K562 (cell line): ENCODE data around the gene ANAPC5. TPM values are rescaled to one million over a fixed set of nuclear protein-coding genes. Genes with fewer than 3 reads are reported as not detected.

Experiments
- CREB3L1 ChIP-seq: fragments of 450-650 bp; IDR thresholded peaks from 2 replicates; pipeline ENCODE4 v1.6.1; 2014; ENCODE audit warnings: low read depth, mild to moderate bottlenecking, moderate library complexity, borderline replicate concordance
- CREM ChIP-seq: IDR thresholded peaks from 2 replicates; pipeline ENCODE4 v1.6.1; 2014; ENCODE audit warnings: antibody characterized with exemption, low read depth
- DMBX1 ChIP-seq: fragments of 250-450 bp; sonication (Bioruptor Pico); IDR thresholded peaks from 2 replicates; pipeline ENCODE4 v1.8.0; 2022; ENCODE audit warnings: inconsistent platforms, mild to moderate bottlenecking, moderate library complexity, borderline replicate concordance
- E2F3 ChIP-seq: fragments of 250-450 bp; sonication (Bioruptor Pico); IDR thresholded peaks from 2 replicates; pipeline ENCODE4 v1.4.0; 2020; ENCODE audit warnings: mild to moderate bottlenecking
- ERF ChIP-seq: fragments of 450-650 bp; formaldehyde crosslinking; IDR thresholded peaks from 2 replicates; pipeline ENCODE4 v1.4.0; 2020; ENCODE audit warnings: mild to moderate bottlenecking, mixed read lengths
- FOXK2 ChIP-seq, 2 experiments: fragments of 450-650 bp; IDR thresholded peaks in 1 of 2; conservative IDR thresholded peaks in 1 of 2; 2 replicates each; pipeline ENCODE4 v1.6.1; 2016; ENCODE audit warnings: low read depth in 2 of 2, mild to moderate bottlenecking in 1 of 2
- FOXM1 ChIP-seq, 2 experiments: fragments of 450-650 bp in 1 of 2; sonication (generic) in 1 of 2; formaldehyde crosslinking in 1 of 2; IDR thresholded peaks; 2 replicates each; pipeline versions ENCODE4 v1.6.1 to v1.9.0; 2017 to 2022; ENCODE audit warnings: low read depth in 2 of 2, mild to moderate bottlenecking in 2 of 2, missing genetic modification reagents in 1 of 2, moderate library complexity in 1 of 2
- MCM2 ChIP-seq: fragments of 450-650 bp; IDR thresholded peaks from 2 replicates; pipeline ENCODE4 v1.6.1; 2017; ENCODE audit warnings: low read depth, mild to moderate bottlenecking
- NR3C1 ChIP-seq: sonication (generic); formaldehyde crosslinking; IDR thresholded peaks from 2 replicates; pipeline ENCODE4 v1.8.1; 2022; ENCODE audit warnings: missing genetic modification reagents
- PBX2 ChIP-seq, 2 experiments: IDR thresholded peaks in 1 of 2; conservative IDR thresholded peaks in 1 of 2; 2 replicates each; pipeline ENCODE4 v1.6.1; 2016; ENCODE audit warnings: low read depth in 2 of 2, mild to moderate bottlenecking in 1 of 2, missing compliant biosample characterization in 1 of 2, missing genetic modification characterization in 1 of 2, moderate library complexity in 1 of 2
- PHF8 ChIP-seq: fragments of 200-600 bp; sonication (generic); IDR thresholded peaks from 2 replicates; pipeline ENCODE4 v1.6.1; 2012; ENCODE audit warnings: mixed run types, mild to moderate bottlenecking, inconsistent platforms, low read length, moderate library complexity, borderline replicate concordance
- PPARD ChIP-seq: fragments of 250-450 bp; sonication (Bioruptor Pico); IDR thresholded peaks from 2 replicates; pipeline ENCODE4 v1.8.0; 2022; ENCODE audit warnings: inconsistent platforms, mild to moderate bottlenecking, moderate library complexity
- RAD21 ChIP-seq, 2 experiments: fragments of 250-450 bp in 1 of 2; fragments of 450-650 bp in 1 of 2; sonication (Bioruptor Pico) in 1 of 2; formaldehyde crosslinking in 1 of 2; IDR thresholded peaks in 1 of 2; conservative IDR thresholded peaks in 1 of 2; 2 replicates each; pipeline versions ENCODE4 v1.4.0 to v1.8.0; 2020 to 2022; ENCODE audit warnings: mild to moderate bottlenecking in 2 of 2, moderate library complexity in 1 of 2
- TBP ChIP-seq: optimal IDR thresholded peaks from 2 replicates; pipeline ENCODE3; 2011; ENCODE audit warnings: low read depth, low read length, improper control_type of control experiment
- TEAD1 ChIP-seq, 2 experiments: fragments of 450-650 bp in 1 of 2; sonication (generic) in 1 of 2; formaldehyde crosslinking; IDR thresholded peaks; 2 replicates each; pipeline versions ENCODE4 v1.4.0 to v1.8.0; 2020 to 2022; ENCODE audit warnings: mild to moderate bottlenecking in 2 of 2, missing genetic modification reagents in 1 of 2
- ZNF584 ChIP-seq: fragments of 200-800 bp; sonication (Bioruptor generic); IDR thresholded peaks from 2 replicates; pipeline ENCODE4 v1.6.1; 2016; ENCODE audit warnings: low read depth, mild to moderate bottlenecking, missing genetic modification characterization, missing compliant biosample characterization
- polyA plus RNA-seq, 8 experiments: library from polyadenylated mRNA; depleted of rRNA in 4 of 8; stranded (reverse) in 5 of 8; unstranded in 3 of 8; fragments of >200 nt; fragmentation: Nextera tagmentation in 2 of 8; fragmentation: Illumina TruSeq in 1 of 8; extraction: Ambion mirVana in 2 of 8; extraction: Trizol in 1 of 8; gene quantifications; 2 replicates each; pipeline versions ENCODE4 v1.2.1 to v1.2.3, GENCODE V29; 2011 to 2014; ENCODE audit warnings: inconsistent platforms in 1 of 8, missing spikeins in 1 of 8
- total RNA-seq, 7 experiments: library from RNA; depleted of rRNA in 6 of 7; stranded (reverse); fragments of >200 nt in 6 of 7; fragmentation: Illumina TruSeq in 2 of 7; extraction: Trizol in 2 of 7; gene quantifications; 2 replicates each; pipeline versions ENCODE4 v1.2.1 to v1.2.3, GENCODE V29; 2011 to 2021; ENCODE audit warnings: low replicate concordance in 1 of 7
- TF ChIP-seq, protein P1 (sequence below), 2 experiments: fragments of 450-650 bp; IDR thresholded peaks; 2 replicates each; pipeline ENCODE4 v1.6.1; 2016
- TF ChIP-seq, protein P2 (sequence below): sonication (generic); formaldehyde crosslinking; IDR thresholded peaks from 2 replicates; pipeline ENCODE4 v1.9.0; 2022; ENCODE audit warnings: mild to moderate bottlenecking, missing genetic modification reagents

Gene ANAPC5
- total and polyA plus RNA-seq, 9 of the 15 experiments (the other 6 are each of a cell fraction or from before 2014, with no cell fraction given) = 136 to 315 (median 197) TPM

- TF ChIP-seq, protein P1, sequence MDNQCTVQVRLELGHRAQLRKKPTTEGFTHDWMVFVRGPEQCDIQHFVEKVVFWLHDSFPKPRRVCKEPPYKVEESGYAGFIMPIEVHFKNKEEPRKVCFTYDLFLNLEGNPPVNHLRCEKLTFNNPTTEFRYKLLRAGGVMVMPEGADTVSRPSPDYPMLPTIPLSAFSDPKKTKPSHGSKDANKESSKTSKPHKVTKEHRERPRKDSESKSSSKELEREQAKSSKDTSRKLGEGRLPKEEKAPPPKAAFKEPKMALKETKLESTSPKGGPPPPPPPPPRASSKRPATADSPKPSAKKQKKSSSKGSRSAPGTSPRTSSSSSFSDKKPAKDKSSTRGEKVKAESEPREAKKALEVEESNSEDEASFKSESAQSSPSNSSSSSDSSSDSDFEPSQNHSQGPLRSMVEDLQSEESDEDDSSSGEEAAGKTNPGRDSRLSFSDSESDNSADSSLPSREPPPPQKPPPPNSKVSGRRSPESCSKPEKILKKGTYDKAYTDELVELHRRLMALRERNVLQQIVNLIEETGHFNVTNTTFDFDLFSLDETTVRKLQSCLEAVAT (IDR thresholded peaks at IDR 0.05) = 0 out of 4 replicates have a peak, but pooled peaks have one; percentile 10 to 12
- no peak for TF ChIP-seq RAD21 (CRISPR knock-in tag; conservative IDR thresholded peaks at IDR 0.05 in 1 of 2, IDR thresholded peaks at IDR 0.05 in 1 of 2)
- peak; percentile 94 for TF ChIP-seq TBP
- TF ChIP-seq DMBX1 = peak; percentile 35; the same call in 1 of the 2 replicates
- TF ChIP-seq TEAD1 (CRISPR knock-in tag; IDR thresholded peaks at IDR 0.05) = peak in 1 of 2 experiments; percentile 84; a peak in 1 of 4 replicates
- 0 out of 2 replicates have a peak, but pooled peaks have one; percentile 52 for TF ChIP-seq CREB3L1
- no peak for TF ChIP-seq FOXM1 (IDR thresholded peaks at IDR 0.05; ENCODE audit: low read depth)
- peak; percentile 83; the same call in 1 of the 2 replicates for TF ChIP-seq FOXM1 (CRISPR knock-in tag; IDR thresholded peaks at IDR 0.05; ENCODE audit: low read depth)
- peak; percentile 25; the same call in 1 of the 2 replicates for TF ChIP-seq NR3C1 (CRISPR knock-in tag)
- TF ChIP-seq, protein P2, sequence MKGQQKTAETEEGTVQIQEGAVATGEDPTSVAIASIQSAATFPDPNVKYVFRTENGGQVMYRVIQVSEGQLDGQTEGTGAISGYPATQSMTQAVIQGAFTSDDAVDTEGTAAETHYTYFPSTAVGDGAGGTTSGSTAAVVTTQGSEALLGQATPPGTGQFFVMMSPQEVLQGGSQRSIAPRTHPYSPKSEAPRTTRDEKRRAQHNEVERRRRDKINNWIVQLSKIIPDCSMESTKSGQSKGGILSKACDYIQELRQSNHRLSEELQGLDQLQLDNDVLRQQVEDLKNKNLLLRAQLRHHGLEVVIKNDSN (CRISPR knock-in tag) = peak; percentile 87
- TF ChIP-seq PPARD (CRISPR knock-in tag) = no peak
- TF ChIP-seq E2F3 (CRISPR knock-in tag) = peak; percentile 88
- TF ChIP-seq FOXK2 (conservative IDR thresholded peaks at IDR 0.05 in 1 of 2, IDR thresholded peaks at IDR 0.05 in 1 of 2; ENCODE audit: low read depth in 2 of 2) = peak in 1 of 2 experiments; percentile 39; a peak in 1 of 4 replicates
- peak; percentile 94 for TF ChIP-seq PHF8
- TF ChIP-seq MCM2 = no peak
- peak; percentile 77 for TF ChIP-seq CREM
- TF ChIP-seq ZNF584 (CRISPR knock-in tag) = no peak
- 0 out of 2 replicates have a peak, but pooled peaks have one; percentile 25 for TF ChIP-seq ERF
- TF ChIP-seq PBX2 (CRISPR knock-in tag; IDR thresholded peaks at IDR 0.05; ENCODE audit: low read depth) = peak; percentile 95
- peak; percentile 98 for TF ChIP-seq PBX2 (tag; conservative IDR thresholded peaks at IDR 0.05; ENCODE audit: low read depth)
Measured at GRCh38 chr12:121399391-121400331, 47.5 kb upstream of the ANAPC5 start, which contains the start of gene RNF34 (continued).
